ENCODE measurements around the gene TRAPPC11.

DNA sequence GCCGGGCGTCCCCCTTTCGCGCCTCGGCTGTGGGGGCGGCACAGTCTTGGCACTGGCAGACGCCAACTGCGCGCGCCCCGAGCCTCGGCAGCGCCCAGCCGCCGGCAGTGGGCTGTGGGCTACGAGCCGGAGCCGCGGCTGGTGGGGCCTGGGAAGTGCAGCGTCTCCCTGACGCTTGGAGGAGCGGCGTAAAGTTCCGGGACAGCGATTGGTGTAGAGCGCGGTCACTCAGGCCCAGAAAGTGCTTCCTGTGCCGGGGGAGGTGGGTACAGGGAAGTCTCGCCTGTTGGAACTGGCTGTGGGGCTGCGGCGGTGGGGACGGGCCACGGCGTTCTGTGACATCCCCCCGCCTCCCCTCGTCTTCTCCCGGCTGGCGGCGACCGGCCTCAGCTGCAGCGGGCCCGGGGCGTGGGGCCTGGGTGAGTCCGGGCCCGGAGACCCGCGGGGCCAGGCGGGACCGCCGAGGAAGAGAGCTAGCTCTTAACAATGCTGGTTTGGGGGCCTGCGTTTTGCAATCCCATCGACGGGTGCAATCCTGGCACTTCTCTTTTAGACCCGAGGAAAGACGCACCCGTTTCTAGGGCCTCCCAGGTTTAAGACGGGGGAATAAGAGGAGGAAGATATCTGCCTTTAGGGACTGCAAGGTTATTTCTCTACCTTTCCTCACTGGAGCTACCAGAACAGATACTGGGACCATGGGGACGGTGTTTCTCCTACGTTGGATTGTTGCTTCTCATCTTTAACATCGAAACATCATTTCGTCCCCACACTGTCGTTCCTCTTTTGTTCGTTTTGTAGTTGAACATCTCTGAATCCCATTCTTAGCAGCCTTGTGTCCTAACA lies at the start of gene TRAPPC11, which contains the start of gene RWDD4:
- TF ChIP-seq, protein P1, sequence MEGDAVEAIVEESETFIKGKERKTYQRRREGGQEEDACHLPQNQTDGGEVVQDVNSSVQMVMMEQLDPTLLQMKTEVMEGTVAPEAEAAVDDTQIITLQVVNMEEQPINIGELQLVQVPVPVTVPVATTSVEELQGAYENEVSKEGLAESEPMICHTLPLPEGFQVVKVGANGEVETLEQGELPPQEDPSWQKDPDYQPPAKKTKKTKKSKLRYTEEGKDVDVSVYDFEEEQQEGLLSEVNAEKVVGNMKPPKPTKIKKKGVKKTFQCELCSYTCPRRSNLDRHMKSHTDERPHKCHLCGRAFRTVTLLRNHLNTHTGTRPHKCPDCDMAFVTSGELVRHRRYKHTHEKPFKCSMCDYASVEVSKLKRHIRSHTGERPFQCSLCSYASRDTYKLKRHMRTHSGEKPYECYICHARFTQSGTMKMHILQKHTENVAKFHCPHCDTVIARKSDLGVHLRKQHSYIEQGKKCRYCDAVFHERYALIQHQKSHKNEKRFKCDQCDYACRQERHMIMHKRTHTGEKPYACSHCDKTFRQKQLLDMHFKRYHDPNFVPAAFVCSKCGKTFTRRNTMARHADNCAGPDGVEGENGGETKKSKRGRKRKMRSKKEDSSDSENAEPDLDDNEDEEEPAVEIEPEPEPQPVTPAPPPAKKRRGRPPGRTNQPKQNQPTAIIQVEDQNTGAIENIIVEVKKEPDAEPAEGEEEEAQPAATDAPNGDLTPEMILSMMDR (IDR thresholded peaks at IDR 0.05), result no peak
- TF ChIP-seq POLR2AphosphoS5 (IDR thresholded peaks at IDR 0.05; ENCODE audit: low read depth, low read length), result peak; percentile 34; the same call in 1 of the 2 replicates
- TF ChIP-seq, protein P2, sequence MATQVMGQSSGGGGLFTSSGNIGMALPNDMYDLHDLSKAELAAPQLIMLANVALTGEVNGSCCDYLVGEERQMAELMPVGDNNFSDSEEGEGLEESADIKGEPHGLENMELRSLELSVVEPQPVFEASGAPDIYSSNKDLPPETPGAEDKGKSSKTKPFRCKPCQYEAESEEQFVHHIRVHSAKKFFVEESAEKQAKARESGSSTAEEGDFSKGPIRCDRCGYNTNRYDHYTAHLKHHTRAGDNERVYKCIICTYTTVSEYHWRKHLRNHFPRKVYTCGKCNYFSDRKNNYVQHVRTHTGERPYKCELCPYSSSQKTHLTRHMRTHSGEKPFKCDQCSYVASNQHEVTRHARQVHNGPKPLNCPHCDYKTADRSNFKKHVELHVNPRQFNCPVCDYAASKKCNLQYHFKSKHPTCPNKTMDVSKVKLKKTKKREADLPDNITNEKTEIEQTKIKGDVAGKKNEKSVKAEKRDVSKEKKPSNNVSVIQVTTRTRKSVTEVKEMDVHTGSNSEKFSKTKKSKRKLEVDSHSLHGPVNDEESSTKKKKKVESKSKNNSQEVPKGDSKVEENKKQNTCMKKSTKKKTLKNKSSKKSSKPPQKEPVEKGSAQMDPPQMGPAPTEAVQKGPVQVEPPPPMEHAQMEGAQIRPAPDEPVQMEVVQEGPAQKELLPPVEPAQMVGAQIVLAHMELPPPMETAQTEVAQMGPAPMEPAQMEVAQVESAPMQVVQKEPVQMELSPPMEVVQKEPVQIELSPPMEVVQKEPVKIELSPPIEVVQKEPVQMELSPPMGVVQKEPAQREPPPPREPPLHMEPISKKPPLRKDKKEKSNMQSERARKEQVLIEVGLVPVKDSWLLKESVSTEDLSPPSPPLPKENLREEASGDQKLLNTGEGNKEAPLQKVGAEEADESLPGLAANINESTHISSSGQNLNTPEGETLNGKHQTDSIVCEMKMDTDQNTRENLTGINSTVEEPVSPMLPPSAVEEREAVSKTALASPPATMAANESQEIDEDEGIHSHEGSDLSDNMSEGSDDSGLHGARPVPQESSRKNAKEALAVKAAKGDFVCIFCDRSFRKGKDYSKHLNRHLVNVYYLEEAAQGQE (IDR thresholded peaks at IDR 0.05; ENCODE audit: insufficient read depth in 1 of 2, low read depth in 2 of 2, low read length in 1 of 2), result no peak

Measured in Panc1 (cell line).